ENCODE measurements around the gene TMIGD3.

Gene TMIGD3

GRCh38 chr1:111515291-111516004 is 12.0 kb upstream of the TMIGD3 start:
- Mint-ChIP-seq H3K27me3 (peaks cover 27% of the 10 kb centered on the region), H3K36me3 (no peaks in the 10 kb centered on the region), H3K27ac (no peak overlapping the region), H3K9me3 (no peaks in the 10 kb centered on the region), H3K4me1 (peaks cover 35% of the 10 kb centered on the region), H3K4me3 (no peak overlapping the region)
- CTCF ChIA-PET: interaction anchor here (1.4 to 3.1 kb wide), 5 partner anchors 8 to 241 kb away, joined by 4 to 38 read pairs (median 9); partner anchors contain the start of gene DDX20
- DNase-seq: peak; percentile 37

- Mint-ChIP-seq H3K27ac (no peak overlapping the region), H3K4me3 (no peak overlapping the region), H3K36me3 (no peaks in the 10 kb centered on the region), H3K27me3 (peaks cover 22% of the 10 kb centered on the region), H3K4me1 (peaks cover 38% of the 10 kb centered on the region), H3K9me3 (no peaks in the 10 kb centered on the region)
- DNase-seq: no peak
- CTCF ChIA-PET: interaction anchor here (0.6 to 0.9 kb wide), 2 partner anchors 108 to 236 kb away, joined by 3 to 4 read pairs; no protein-coding TSS in a partner anchor
Measured at GRCh38 chr1:111513410-111514020, 10.1 kb upstream of the TMIGD3 start.

DNA sequence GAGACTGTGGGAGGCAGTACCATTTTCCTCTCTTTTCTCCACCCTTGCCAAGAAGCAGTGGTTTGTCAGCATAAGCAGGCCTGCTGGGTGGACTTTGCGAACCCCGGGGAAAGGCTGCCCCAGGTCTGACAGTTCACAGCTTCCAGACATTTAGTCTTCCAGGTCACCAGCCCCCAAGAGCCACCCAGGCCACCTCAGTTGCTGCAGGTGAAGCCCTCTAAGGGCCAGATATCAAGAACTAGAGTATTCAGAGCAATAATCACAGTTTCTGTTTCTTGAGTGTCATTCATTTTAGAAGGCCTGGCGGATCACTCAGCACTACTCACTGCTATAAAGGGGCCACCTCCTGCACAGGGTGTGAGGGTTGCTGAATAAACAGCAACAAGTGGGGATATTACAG is 9.5 kb upstream of the TMIGD3 start:
- CTCF ChIA-PET: interaction anchor here (6.1 kb wide), 1 partner anchor 232 kb away, joined by 63 read pairs; no protein-coding TSS in a partner anchor

GRCh38 chr1:111512132-111512889 is 8.9 kb upstream of the TMIGD3 start:
- no peak overlapping the region for H3K4me3 Mint-ChIP-seq
- no peaks in the 10 kb centered on the region for H3K9me3 Mint-ChIP-seq
- DNase-seq: no peak
- CTCF ChIA-PET: interaction anchor here (1.1 to 6.1 kb wide), 2 partner anchors 180 to 233 kb away, joined by 3 to 63 read pairs; no protein-coding TSS in a partner anchor
- peaks cover 22% of the 10 kb centered on the region for H3K27me3 Mint-ChIP-seq
- H3K4me1 Mint-ChIP-seq: peaks cover 38% of the 10 kb centered on the region
- H3K36me3 Mint-ChIP-seq: no peaks in the 10 kb centered on the region
- H3K27ac Mint-ChIP-seq: no peak overlapping the region

More for the DNA sequence above, 9.5 kb upstream of the TMIGD3 start:
- no peaks in the 10 kb centered on the region for H3K9me3 Mint-ChIP-seq
- no peak overlapping the region for H3K27ac Mint-ChIP-seq
- H3K27me3 Mint-ChIP-seq: peaks cover 22% of the 10 kb centered on the region
- H3K36me3 Mint-ChIP-seq: no peaks in the 10 kb centered on the region
- peaks cover 38% of the 10 kb centered on the region for H3K4me1 Mint-ChIP-seq
- no peak for DNase-seq
- no peak overlapping the region for H3K4me3 Mint-ChIP-seq

- CTCF ChIA-PET: interaction anchor here (1.1 to 6.1 kb wide), 2 partner anchors 181 to 234 kb away, joined by 3 to 63 read pairs; no protein-coding TSS in a partner anchor
- peaks cover 34% of the 10 kb centered on the region for H3K4me1 Mint-ChIP-seq
Measured at GRCh38 chr1:111511370-111511769, 7.9 kb upstream of the TMIGD3 start.

GRCh38 chr1:111509997-111510375 is 6.6 kb upstream of the TMIGD3 start:
- no peaks in the 10 kb centered on the region for H3K9me3 Mint-ChIP-seq
- CTCF ChIA-PET: interaction anchor here (1.3 to 6.1 kb wide), 5 partner anchors 94 to 245 kb away, joined by 4 to 74 read pairs (median 24); no protein-coding TSS in a partner anchor
- no peak overlapping the region for H3K4me3 Mint-ChIP-seq
- peaks cover 36% of the 10 kb centered on the region for H3K4me1 Mint-ChIP-seq
- H3K27me3 Mint-ChIP-seq: peaks cover 4% of the 10 kb centered on the region
- H3K27ac Mint-ChIP-seq: no peak overlapping the region
- H3K36me3 Mint-ChIP-seq: no peaks in the 10 kb centered on the region
- no peak for DNase-seq

More at GRCh38 chr1:111511370-111511769, 7.9 kb upstream of the TMIGD3 start:
- Mint-ChIP-seq H3K27me3 (peaks cover 18% of the 10 kb centered on the region), H3K36me3 (no peaks in the 10 kb centered on the region), H3K4me3 (no peak overlapping the region), H3K9me3 (no peaks in the 10 kb centered on the region), H3K27ac (no peak overlapping the region)
- DNase-seq: no peak

GRCh38 chr1:111507411-111508201 is 4.2 kb upstream of the TMIGD3 start:
- H3K4me1 Mint-ChIP-seq: peaks cover 58% of the 10 kb centered on the region
- H3K27ac Mint-ChIP-seq: peak overlapping the region; percentile 95
- no peaks in the 10 kb centered on the region for H3K9me3 Mint-ChIP-seq
- H3K36me3 Mint-ChIP-seq: no peaks in the 10 kb centered on the region
- peak; percentile 76 for DNase-seq
- peak overlapping the region; percentile 61 for H3K4me3 Mint-ChIP-seq
- CTCF ChIA-PET: interaction anchor here (0.6 to 6.1 kb wide), 48 partner anchors 9 to 316 kb away, joined by 3 to 74 read pairs (median 7); partner anchors contain the start of genes ATP5PB, C1orf162, INKA2 and RAP1A
- H3K27me3 Mint-ChIP-seq: no peaks in the 10 kb centered on the region

DNA sequence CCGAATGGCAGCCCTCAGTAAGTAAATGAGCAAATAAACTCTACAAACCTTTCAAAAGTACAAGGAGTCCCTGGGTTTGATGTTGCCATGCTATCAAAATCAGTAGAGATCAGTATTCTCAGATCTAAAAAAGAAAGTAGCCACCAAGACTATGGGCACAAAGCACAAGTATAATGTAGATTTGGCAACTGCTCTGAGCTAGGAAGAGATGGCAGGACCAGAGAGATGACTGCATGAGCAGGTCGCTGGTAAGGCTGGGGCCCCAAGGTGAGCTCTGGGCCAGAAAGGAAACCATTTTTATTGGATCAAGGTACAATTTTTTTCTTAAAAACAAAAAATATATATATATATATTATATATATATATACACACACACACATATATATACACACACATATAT is 3.1 kb upstream of the TMIGD3 start:
- Mint-ChIP-seq H3K4me1 (peaks cover 59% of the 10 kb centered on the region), H3K27me3 (no peaks in the 10 kb centered on the region), H3K9me3 (no peaks in the 10 kb centered on the region), H3K27ac (peak overlapping the region; percentile 71), H3K36me3 (no peaks in the 10 kb centered on the region), H3K4me3 (no peak overlapping the region)
- CTCF ChIA-PET: interaction anchor here (2.3 to 5.2 kb wide), 10 partner anchors 9 to 263 kb away, joined by 8 to 74 read pairs (median 26); partner anchors contain the start of gene C1orf162
- no peak for DNase-seq

- no peak overlapping the region for H3K4me3 Mint-ChIP-seq
- peak; percentile 39 for DNase-seq
- CTCF ChIA-PET: interaction anchor here (3.7 to 5.2 kb wide), 2 partner anchors 29 to 207 kb away, joined by 37 to 74 read pairs; partner anchors contain the start of gene C1orf162
Measured at GRCh38 chr1:111505641-111506119, 2.2 kb upstream of the TMIGD3 start.

DNA sequence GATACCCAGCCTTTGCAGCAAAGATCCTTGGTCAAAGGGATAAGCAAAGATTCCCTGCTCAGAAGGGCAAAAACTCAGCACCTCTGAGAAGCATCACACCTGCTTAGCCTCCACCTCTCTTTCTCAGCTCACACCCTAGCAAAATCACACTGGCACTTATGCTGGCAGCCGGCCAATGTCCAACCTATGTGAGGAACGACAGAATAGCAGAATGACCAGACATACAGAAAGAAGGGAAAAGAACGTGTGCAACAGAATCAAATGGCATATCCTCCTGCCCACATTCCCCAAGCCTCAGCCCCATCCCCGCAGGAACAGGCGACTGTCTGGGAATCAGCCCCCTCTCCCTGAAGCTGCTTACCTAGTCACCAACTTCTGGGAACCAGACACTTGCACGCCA is 664 bp upstream of the TMIGD3 start:
- CTCF ChIA-PET: interaction anchor here (0.8 kb wide), 1 partner anchor 211 kb away, joined by 3 read pairs; no protein-coding TSS in a partner anchor
- Mint-ChIP-seq H3K4me1 (peaks cover 64% of the 10 kb centered on the region), H3K36me3 (no peaks in the 10 kb centered on the region), H3K9me3 (no peaks in the 10 kb centered on the region), H3K27me3 (peaks cover 8% of the 10 kb centered on the region), H3K27ac (no peak overlapping the region), H3K4me3 (no peak overlapping the region)
- no peak for DNase-seq

More at GRCh38 chr1:111505641-111506119, 2.2 kb upstream of the TMIGD3 start:
- Mint-ChIP-seq H3K4me1 (peaks cover 64% of the 10 kb centered on the region), H3K9me3 (no peaks in the 10 kb centered on the region), H3K27ac (peak overlapping the region; percentile 71), H3K36me3 (no peaks in the 10 kb centered on the region), H3K27me3 (no peaks in the 10 kb centered on the region)

DNA sequence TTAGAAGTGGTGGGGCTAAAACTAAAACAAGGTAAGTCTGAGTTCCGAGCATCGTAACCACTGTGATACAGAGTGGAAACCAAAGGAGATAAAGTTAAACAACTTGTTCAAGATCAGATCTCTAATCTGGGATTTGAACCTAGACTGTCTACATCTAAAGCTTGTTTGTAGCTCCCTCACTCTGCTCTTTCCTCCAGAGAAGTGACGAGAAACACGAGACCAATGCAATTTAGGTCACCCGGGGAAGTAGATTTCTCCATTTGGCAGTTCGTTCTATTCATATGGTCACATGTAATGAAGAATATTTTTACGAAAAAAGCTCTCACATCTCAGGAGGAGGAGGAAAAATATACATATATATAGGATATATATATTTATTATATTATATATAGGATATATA is 1.8 kb downstream of the TMIGD3 start:
- no peak overlapping the region for H3K4me3 Mint-ChIP-seq
- CTCF ChIA-PET: interaction anchor here (0.7 to 1.3 kb wide), 2 partner anchors 25 to 45 kb away, joined by 3 read pairs; no protein-coding TSS in a partner anchor
- no peak overlapping the region for H3K27ac Mint-ChIP-seq
- peaks cover 11% of the 10 kb centered on the region for H3K27me3 Mint-ChIP-seq
- peaks cover 13% of the 10 kb centered on the region for H3K9me3 Mint-ChIP-seq
- no peak for DNase-seq
- peaks cover 7% of the 10 kb centered on the region for H3K36me3 Mint-ChIP-seq
- H3K4me1 Mint-ChIP-seq: peaks cover 58% of the 10 kb centered on the region

DNA sequence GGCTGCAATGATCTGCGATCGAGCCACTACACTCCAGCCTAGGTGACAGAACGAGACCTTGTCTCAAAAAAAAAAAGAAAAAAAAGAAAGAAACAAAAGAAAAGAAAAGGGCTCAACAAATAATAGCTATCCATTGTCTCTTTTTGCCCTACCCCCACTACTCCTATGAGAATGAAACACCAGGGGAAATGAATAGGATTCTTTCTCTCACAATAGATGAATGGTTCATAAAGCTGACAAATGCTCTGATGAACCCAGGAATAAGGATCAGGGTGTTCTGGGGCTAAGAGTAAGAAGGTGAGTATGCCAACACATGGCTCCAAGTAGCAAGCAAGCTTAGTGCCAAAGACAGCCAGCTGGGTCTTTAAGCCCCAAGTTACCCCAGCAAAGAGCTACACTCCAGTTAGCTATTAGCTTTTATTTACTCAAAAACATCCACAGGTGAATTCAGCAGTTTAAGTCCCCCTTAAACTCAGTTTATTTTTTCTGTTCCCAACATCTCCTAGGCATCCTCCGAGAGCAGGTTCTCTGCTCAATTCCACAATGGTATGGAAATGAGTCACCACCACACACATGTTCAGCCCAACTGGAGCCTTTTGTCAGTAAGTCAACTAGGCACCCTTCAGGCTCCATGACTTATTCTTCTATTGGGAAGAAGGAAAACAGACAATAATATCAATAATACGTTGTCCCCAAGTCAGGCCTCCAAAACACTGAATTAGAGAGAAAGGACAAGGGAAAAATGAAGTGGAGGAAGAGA is 4.2 kb downstream of the TMIGD3 start:
- DNase-seq: no peak
- Mint-ChIP-seq H3K27me3 (peaks cover 19% of the 10 kb centered on the region), H3K4me1 (peaks cover 42% of the 10 kb centered on the region), H3K27ac (no peak overlapping the region), H3K9me3 (peaks cover 27% of the 10 kb centered on the region), H3K4me3 (no peak overlapping the region), H3K36me3 (peaks cover 9% of the 10 kb centered on the region)
- CTCF ChIA-PET: interaction anchor here (4.7 kb wide), 1 partner anchor 9 kb away, joined by 29 read pairs; no protein-coding TSS in a partner anchor
